Sigmoid colon (tissue), 3 donors: ENCODE data around the gene ACMSD.

Source experiments
- POLR2A ChIP-seq, 2 donors: fragments of 450-650 bp; IDR thresholded peaks; one replicate each; pipeline ENCODE4 v1.6.1; 2016; ENCODE audit warnings: antibody characterized with exemption in 2 of 2, mild to moderate bottlenecking in 2 of 2, moderate library complexity in 2 of 2
- TF ChIP-seq, protein P1 (sequence below), 4 experiments: fragments of 450-650 bp in 3 of 4; fragments of 200-600 bp in 1 of 4; IDR thresholded peaks; one replicate each; pipeline ENCODE4 v1.5.1; 2016 to 2019; ENCODE audit warnings: antibody characterized with exemption in 4 of 4, mild to moderate bottlenecking in 3 of 4, moderate library complexity in 2 of 4

DNA sequence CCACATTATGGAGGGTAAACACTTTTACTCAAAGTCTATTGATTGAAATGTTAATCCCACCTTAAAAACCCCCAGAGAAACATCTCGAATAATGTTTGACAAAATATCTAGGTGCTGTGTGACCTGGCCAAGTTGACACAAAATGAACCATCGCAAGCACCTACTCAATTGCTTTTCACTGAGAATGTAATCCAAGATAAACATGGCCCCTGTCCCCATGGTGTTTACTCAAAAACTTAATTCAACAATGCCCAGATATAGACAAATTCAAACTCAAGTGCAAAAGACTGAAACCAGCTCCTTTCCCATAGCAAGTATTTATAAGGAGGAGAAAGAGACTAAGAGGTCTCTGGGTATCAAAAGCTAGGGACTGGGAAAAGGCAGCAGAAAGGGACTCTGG lies 15.0 kb upstream of the ACMSD start:
- TF ChIP-seq, protein P1, sequence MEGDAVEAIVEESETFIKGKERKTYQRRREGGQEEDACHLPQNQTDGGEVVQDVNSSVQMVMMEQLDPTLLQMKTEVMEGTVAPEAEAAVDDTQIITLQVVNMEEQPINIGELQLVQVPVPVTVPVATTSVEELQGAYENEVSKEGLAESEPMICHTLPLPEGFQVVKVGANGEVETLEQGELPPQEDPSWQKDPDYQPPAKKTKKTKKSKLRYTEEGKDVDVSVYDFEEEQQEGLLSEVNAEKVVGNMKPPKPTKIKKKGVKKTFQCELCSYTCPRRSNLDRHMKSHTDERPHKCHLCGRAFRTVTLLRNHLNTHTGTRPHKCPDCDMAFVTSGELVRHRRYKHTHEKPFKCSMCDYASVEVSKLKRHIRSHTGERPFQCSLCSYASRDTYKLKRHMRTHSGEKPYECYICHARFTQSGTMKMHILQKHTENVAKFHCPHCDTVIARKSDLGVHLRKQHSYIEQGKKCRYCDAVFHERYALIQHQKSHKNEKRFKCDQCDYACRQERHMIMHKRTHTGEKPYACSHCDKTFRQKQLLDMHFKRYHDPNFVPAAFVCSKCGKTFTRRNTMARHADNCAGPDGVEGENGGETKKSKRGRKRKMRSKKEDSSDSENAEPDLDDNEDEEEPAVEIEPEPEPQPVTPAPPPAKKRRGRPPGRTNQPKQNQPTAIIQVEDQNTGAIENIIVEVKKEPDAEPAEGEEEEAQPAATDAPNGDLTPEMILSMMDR (IDR thresholded peaks at IDR 0.05), result no peak
- TF ChIP-seq POLR2A (IDR thresholded peaks at IDR 0.05), result no peak
